ENCODE measurements around the gene ACACB.

ACACB gene

GRCh38 chr12:109301643-109302168, 185.3 kb downstream of the ACACB start:
- no peak for TF ChIP-seq SIN3A (IDR thresholded peaks at IDR 0.05; ENCODE audit: borderline replicate concordance, insufficient read depth, low read length)
- TF ChIP-seq TAF1 (IDR thresholded peaks at IDR 0.05; ENCODE audit: borderline replicate concordance, insufficient read depth, low read length), result no peak
- no peak for TF ChIP-seq FOXP2 (optimal IDR thresholded peaks at IDR 0.05; ENCODE audit: borderline replicate concordance, extremely low read depth, extremely low read length, insufficient read depth)
- no peak for TF ChIP-seq POLR2AphosphoS5 (IDR thresholded peaks at IDR 0.05; ENCODE audit: low read depth, low read length)
- TF ChIP-seq, protein P1, sequence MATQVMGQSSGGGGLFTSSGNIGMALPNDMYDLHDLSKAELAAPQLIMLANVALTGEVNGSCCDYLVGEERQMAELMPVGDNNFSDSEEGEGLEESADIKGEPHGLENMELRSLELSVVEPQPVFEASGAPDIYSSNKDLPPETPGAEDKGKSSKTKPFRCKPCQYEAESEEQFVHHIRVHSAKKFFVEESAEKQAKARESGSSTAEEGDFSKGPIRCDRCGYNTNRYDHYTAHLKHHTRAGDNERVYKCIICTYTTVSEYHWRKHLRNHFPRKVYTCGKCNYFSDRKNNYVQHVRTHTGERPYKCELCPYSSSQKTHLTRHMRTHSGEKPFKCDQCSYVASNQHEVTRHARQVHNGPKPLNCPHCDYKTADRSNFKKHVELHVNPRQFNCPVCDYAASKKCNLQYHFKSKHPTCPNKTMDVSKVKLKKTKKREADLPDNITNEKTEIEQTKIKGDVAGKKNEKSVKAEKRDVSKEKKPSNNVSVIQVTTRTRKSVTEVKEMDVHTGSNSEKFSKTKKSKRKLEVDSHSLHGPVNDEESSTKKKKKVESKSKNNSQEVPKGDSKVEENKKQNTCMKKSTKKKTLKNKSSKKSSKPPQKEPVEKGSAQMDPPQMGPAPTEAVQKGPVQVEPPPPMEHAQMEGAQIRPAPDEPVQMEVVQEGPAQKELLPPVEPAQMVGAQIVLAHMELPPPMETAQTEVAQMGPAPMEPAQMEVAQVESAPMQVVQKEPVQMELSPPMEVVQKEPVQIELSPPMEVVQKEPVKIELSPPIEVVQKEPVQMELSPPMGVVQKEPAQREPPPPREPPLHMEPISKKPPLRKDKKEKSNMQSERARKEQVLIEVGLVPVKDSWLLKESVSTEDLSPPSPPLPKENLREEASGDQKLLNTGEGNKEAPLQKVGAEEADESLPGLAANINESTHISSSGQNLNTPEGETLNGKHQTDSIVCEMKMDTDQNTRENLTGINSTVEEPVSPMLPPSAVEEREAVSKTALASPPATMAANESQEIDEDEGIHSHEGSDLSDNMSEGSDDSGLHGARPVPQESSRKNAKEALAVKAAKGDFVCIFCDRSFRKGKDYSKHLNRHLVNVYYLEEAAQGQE (IDR thresholded peaks at IDR 0.05; ENCODE audit: insufficient read depth in 1 of 2, low read depth in 2 of 2, low read length in 2 of 2), result no peak

GRCh38 chr12:109302358-109302757, 186.0 kb downstream of the ACACB start:
- TF ChIP-seq TAF1 (IDR thresholded peaks at IDR 0.05; ENCODE audit: borderline replicate concordance, insufficient read depth, low read length) (no peak), FOXP2 (optimal IDR thresholded peaks at IDR 0.05; ENCODE audit: borderline replicate concordance, extremely low read depth, extremely low read length, insufficient read depth) (no peak), POLR2AphosphoS5 (IDR thresholded peaks at IDR 0.05; ENCODE audit: low read depth, low read length) (no peak), SIN3A (IDR thresholded peaks at IDR 0.05; ENCODE audit: borderline replicate concordance, insufficient read depth, low read length) (no peak)
- TF ChIP-seq, protein P1 (IDR thresholded peaks at IDR 0.05; ENCODE audit: insufficient read depth in 1 of 2, low read depth in 2 of 2, low read length in 2 of 2), result no peak

DNA sequence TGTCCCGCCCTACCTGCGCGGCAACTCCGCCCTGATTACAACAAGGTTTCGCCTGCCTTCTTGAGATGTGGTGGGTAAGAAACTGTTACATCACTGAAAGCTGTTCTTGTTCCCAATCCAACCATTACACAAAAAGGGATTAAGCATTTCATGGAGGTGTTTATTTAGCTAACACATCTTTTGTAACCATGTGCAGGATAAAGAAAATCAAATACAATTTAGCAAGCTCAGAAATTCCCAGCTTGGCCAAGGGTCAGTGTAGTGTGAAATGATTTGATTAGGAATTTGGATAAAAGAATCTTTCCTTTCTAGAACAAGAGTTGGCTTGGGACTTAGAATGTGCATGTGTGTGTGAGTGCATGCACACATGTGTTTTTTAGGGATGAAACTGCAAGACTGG, 186.4 kb downstream of the ACACB start:
- no peak for TF ChIP-seq SIN3A (IDR thresholded peaks at IDR 0.05; ENCODE audit: borderline replicate concordance, insufficient read depth, low read length)
- no peak for TF ChIP-seq TAF1 (IDR thresholded peaks at IDR 0.05; ENCODE audit: borderline replicate concordance, insufficient read depth, low read length)
- TF ChIP-seq POLR2AphosphoS5 (IDR thresholded peaks at IDR 0.05; ENCODE audit: low read depth, low read length), result no peak
- TF ChIP-seq FOXP2 (optimal IDR thresholded peaks at IDR 0.05; ENCODE audit: borderline replicate concordance, extremely low read depth, extremely low read length, insufficient read depth), result no peak
- TF ChIP-seq, protein P1 (IDR thresholded peaks at IDR 0.05; ENCODE audit: insufficient read depth in 1 of 2, low read depth in 2 of 2, low read length in 2 of 2), result no peak

- no peak for TF ChIP-seq TAF1 (IDR thresholded peaks at IDR 0.05; ENCODE audit: borderline replicate concordance, insufficient read depth, low read length)
- TF ChIP-seq SIN3A (IDR thresholded peaks at IDR 0.05; ENCODE audit: borderline replicate concordance, insufficient read depth, low read length), result no peak
- no peak for TF ChIP-seq FOXP2 (optimal IDR thresholded peaks at IDR 0.05; ENCODE audit: borderline replicate concordance, extremely low read depth, extremely low read length, insufficient read depth)
- TF ChIP-seq, protein P1 (IDR thresholded peaks at IDR 0.05; ENCODE audit: insufficient read depth in 1 of 2, low read depth in 2 of 2, low read length in 2 of 2), result no peak
- no peak for TF ChIP-seq POLR2AphosphoS5 (IDR thresholded peaks at IDR 0.05; ENCODE audit: low read depth, low read length)
Observed at GRCh38 chr12:109304485-109304884, 188.1 kb downstream of the ACACB start.
